ENCODE results near the gene NAA40.

GRCh38 chr11:63906087-63906486 is 32.7 kb upstream of the NAA40 start:
- TF ChIP-seq CTCF (IDR thresholded peaks at IDR 0.05; ENCODE audit: insufficient read depth, low read depth, low read length), result no peak
- no peak for TF ChIP-seq EZH2 (IDR thresholded peaks at IDR 0.05; ENCODE audit: insufficient read depth, low read length)
